ENCODE results near the gene ELL.

The ELL gene

GRCh38 chr19:18500376-18500775 is 21.5 kb downstream of the ELL start:
- Histone ChIP-seq H2AFZ (ENCODE audit: low read depth) (no peak overlapping the region), H3K27me3 (ENCODE audit: insufficient read depth, low read depth) (no peaks in the 10 kb centered on the region), H3K4me2 (no peak overlapping the region), H3K9ac (no peak overlapping the region), H3K4me3 (IDR thresholded peaks at IDR 0.05; ENCODE audit: insufficient read depth, low read depth, low read length) (no peak overlapping the region), H3K27ac (no peak overlapping the region), H3K79me2 (ENCODE audit: insufficient read depth, low read depth) (peaks cover 100% of the 10 kb centered on the region), H4K20me1 (ENCODE audit: insufficient read depth) (peaks cover 83% of the 10 kb centered on the region), H3K36me3 (ENCODE audit: insufficient read depth) (no peaks in the 10 kb centered on the region), H3K4me1 (ENCODE audit: low read depth, poor library complexity, severe bottlenecking) (peaks cover 51% of the 10 kb centered on the region)
- TF ChIP-seq, protein P1, sequence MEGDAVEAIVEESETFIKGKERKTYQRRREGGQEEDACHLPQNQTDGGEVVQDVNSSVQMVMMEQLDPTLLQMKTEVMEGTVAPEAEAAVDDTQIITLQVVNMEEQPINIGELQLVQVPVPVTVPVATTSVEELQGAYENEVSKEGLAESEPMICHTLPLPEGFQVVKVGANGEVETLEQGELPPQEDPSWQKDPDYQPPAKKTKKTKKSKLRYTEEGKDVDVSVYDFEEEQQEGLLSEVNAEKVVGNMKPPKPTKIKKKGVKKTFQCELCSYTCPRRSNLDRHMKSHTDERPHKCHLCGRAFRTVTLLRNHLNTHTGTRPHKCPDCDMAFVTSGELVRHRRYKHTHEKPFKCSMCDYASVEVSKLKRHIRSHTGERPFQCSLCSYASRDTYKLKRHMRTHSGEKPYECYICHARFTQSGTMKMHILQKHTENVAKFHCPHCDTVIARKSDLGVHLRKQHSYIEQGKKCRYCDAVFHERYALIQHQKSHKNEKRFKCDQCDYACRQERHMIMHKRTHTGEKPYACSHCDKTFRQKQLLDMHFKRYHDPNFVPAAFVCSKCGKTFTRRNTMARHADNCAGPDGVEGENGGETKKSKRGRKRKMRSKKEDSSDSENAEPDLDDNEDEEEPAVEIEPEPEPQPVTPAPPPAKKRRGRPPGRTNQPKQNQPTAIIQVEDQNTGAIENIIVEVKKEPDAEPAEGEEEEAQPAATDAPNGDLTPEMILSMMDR (conservative IDR thresholded peaks at IDR 0.05; ENCODE audit: low read depth, low read length): no peak

DNA sequence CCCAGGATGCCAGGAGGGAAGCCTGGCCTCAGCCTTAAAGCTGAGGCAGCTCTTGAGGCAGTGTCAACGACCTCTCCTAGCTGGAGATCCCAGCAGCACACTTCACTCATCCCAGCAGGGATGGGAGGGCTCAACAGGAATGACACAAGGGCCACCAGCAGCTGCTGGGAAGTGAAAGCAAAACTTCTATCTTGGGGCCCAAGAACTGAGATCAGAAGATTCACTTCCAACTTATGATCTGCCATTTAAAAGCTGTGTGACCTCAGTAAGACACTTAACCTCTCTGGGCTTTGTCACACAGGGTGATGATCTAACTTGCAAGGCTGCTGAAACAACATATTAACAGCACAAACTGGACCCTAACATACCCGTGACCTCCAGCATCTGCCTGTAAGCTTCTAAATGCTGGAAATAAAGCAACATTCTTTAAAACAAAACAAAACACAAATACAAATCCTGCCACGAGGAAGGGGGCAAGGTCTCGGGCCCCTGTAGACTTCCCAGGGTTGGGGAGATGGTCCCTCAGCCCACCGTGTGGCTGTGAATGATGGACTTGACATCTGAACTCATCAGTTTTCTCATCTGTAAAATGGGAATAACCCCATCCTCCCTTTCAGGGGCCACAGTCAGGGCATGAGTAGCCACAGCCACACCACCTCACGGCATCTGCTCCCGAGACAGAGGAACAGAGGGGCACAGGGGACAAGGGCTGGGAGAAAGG is 22.7 kb downstream of the ELL start:
- Histone ChIP-seq H3K9ac (no peak overlapping the region), H3K36me3 (ENCODE audit: insufficient read depth) (no peaks in the 10 kb centered on the region), H3K4me3 (IDR thresholded peaks at IDR 0.05; ENCODE audit: insufficient read depth, low read depth, low read length) (no peak overlapping the region), H3K79me2 (ENCODE audit: insufficient read depth, low read depth) (peaks cover 100% of the 10 kb centered on the region), H3K4me1 (ENCODE audit: low read depth, poor library complexity, severe bottlenecking) (peaks cover 49% of the 10 kb centered on the region), H2AFZ (ENCODE audit: low read depth) (no peak overlapping the region), H3K4me2 (peak overlapping the region; percentile 27; the same call in 1 of the 2 replicates), H3K27ac (no peak overlapping the region), H4K20me1 (ENCODE audit: insufficient read depth) (peaks cover 82% of the 10 kb centered on the region), H3K27me3 (ENCODE audit: insufficient read depth, low read depth) (no peaks in the 10 kb centered on the region)
- TF ChIP-seq, protein P1 (conservative IDR thresholded peaks at IDR 0.05; ENCODE audit: low read depth, low read length): no peak

- H3K4me3 ChIP-seq (IDR thresholded peaks at IDR 0.05; ENCODE audit: insufficient read depth, low read depth, low read length): no peak overlapping the region
Observed at GRCh38 chr19:18496980-18497256, 25.0 kb downstream of the ELL start.

DNA sequence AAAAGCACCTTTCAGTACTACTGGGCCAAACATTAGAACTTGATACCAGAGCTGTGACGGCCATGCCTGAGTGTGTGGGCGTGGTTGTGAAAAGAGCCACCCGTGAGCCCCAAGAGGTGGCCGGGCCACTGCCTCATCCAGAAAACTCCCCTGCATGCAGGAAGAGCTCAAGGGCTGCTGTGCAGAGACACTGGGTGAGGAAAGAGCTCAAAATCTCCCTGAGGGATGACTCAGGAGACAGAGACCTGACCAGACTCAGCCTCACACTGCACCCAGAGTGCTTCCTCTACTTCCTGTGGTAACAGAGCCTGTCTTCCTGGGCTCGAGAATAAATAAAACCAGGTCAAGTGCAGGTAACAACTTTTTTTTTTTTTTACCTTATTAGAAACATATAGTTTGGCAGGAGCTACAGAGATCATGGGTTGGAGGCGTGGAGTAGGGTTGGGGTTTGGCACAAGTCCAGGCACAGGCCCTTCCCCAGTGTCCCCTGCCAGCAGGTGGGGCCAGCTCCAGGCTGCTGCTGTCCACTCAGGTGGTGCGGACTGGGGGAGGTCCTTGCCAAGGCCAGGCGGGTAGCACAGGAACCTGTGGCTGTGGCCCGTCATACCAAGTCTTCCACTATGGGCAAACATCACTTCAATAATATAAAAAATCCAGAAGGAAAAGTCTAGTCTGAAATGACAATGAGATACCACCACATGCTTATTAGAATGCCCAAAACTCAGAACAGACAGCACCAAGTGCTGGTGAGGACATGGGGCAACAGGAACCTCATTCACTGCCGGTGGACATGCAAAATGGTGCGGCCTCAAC is 25.5 kb downstream of the ELL start:
- H3K79me2 ChIP-seq (ENCODE audit: insufficient read depth, low read depth): peaks cover 99% of the 10 kb centered on the region
- no peak overlapping the region for H3K4me2 ChIP-seq
- H3K36me3 ChIP-seq (ENCODE audit: insufficient read depth): no peaks in the 10 kb centered on the region
- H3K4me3 ChIP-seq (IDR thresholded peaks at IDR 0.05; ENCODE audit: insufficient read depth, low read depth, low read length): no peak overlapping the region
- no peak overlapping the region for H3K9ac ChIP-seq
- TF ChIP-seq, protein P1 (conservative IDR thresholded peaks at IDR 0.05; ENCODE audit: low read depth, low read length): no peak
- H3K27me3 ChIP-seq (ENCODE audit: insufficient read depth, low read depth): no peaks in the 10 kb centered on the region
- peaks cover 78% of the 10 kb centered on the region for H4K20me1 ChIP-seq (ENCODE audit: insufficient read depth)
- peaks cover 46% of the 10 kb centered on the region for H3K4me1 ChIP-seq (ENCODE audit: low read depth, poor library complexity, severe bottlenecking)
- H3K27ac ChIP-seq: no peak overlapping the region
- no peak overlapping the region for H2AFZ ChIP-seq (ENCODE audit: low read depth)

More at GRCh38 chr19:18496980-18497256, 25.0 kb downstream of the ELL start:
- H3K9ac ChIP-seq: no peak overlapping the region
- H4K20me1 ChIP-seq (ENCODE audit: insufficient read depth): peaks cover 73% of the 10 kb centered on the region
- no peaks in the 10 kb centered on the region for H3K27me3 ChIP-seq (ENCODE audit: insufficient read depth, low read depth)
- H3K4me2 ChIP-seq: no peak overlapping the region
- TF ChIP-seq, protein P1 (conservative IDR thresholded peaks at IDR 0.05; ENCODE audit: low read depth, low read length): no peak
- no peak overlapping the region for H3K27ac ChIP-seq
- peaks cover 46% of the 10 kb centered on the region for H3K4me1 ChIP-seq (ENCODE audit: low read depth, poor library complexity, severe bottlenecking)
- peaks cover 99% of the 10 kb centered on the region for H3K79me2 ChIP-seq (ENCODE audit: insufficient read depth, low read depth)
- no peaks in the 10 kb centered on the region for H3K36me3 ChIP-seq (ENCODE audit: insufficient read depth)
- H2AFZ ChIP-seq (ENCODE audit: low read depth): no peak overlapping the region
